ENCODE measurements around the gene CACNA1B. TPM values are rescaled to one million over a fixed set of nuclear protein-coding genes. Genes with fewer than 3 reads are reported as not detected.

CACNA1B gene
- polyA plus RNA-seq, 2 of the 4 experiments (the other 2 are of a cell fraction), result 0.03 to 0.06 TPM

- TF ChIP-seq ELK1 (IDR thresholded peaks at IDR 0.05; ENCODE audit: low read depth, low read length) (no peak), PHF8 (IDR thresholded peaks at IDR 0.05; ENCODE audit: borderline replicate concordance, low read depth) (no peak), ZC3H11A (IDR thresholded peaks at IDR 0.05) (no peak), KDM5A (IDR thresholded peaks at IDR 0.05) (no peak), BHLHE40 (IDR thresholded peaks at IDR 0.05; ENCODE audit: low read depth, low read length) (no peak), CBX2 (IDR thresholded peaks at IDR 0.05; ENCODE audit: borderline replicate concordance, low read depth) (no peak), NPAS2 (CRISPR knock-in tag; IDR thresholded peaks at IDR 0.05; ENCODE audit: borderline replicate concordance) (no peak), ZSCAN20 (CRISPR knock-in tag; IDR thresholded peaks at IDR 0.05) (no peak)
Measured at GRCh38 chr9:137984520-137985257, 107.1 kb downstream of the CACNA1B start (continued).

GRCh38 chr9:137985637-137986071, 108.1 kb downstream of the CACNA1B start:
- no peak for ATAC-seq

More at GRCh38 chr9:137985637-137986071, 108.1 kb downstream of the CACNA1B start:
- DNase-seq (ENCODE audit: low read depth in 1 of 2, low spot score in 1 of 2), result no peak
- CTCF ChIA-PET, result no interaction called here
- 83% methylated on average over 7 of the region's 13 CpGs for WGBS (ENCODE audit: missing lambda C conversion rate)
- no peak for TF ChIP-seq ATOH8 (CRISPR knock-in tag; IDR thresholded peaks at IDR 0.05; ENCODE audit: low read depth)
- TF ChIP-seq PHF8 (IDR thresholded peaks at IDR 0.05; ENCODE audit: borderline replicate concordance, low read depth), result no peak
- no peak for TF ChIP-seq NPAS2 (CRISPR knock-in tag; IDR thresholded peaks at IDR 0.05; ENCODE audit: borderline replicate concordance)
- TF ChIP-seq ZFP36 (IDR thresholded peaks at IDR 0.05; ENCODE audit: borderline replicate concordance, partially characterized antibody), result no peak
- TF ChIP-seq EP300 (IDR thresholded peaks at IDR 0.05), result no peak
- TF ChIP-seq CHD4 (IDR thresholded peaks at IDR 0.05; ENCODE audit: borderline replicate concordance), result no peak
- no peak for TF ChIP-seq RCOR1 (IDR thresholded peaks at IDR 0.05; ENCODE audit: low read depth, low read length)
- TF ChIP-seq HMGXB4 (CRISPR knock-in tag; IDR thresholded peaks at IDR 0.05; ENCODE audit: borderline replicate concordance), result no peak
- no peak for TF ChIP-seq RFX5 (IDR thresholded peaks at IDR 0.05)
- no peak for TF ChIP-seq SREBF2 (IDR thresholded peaks at IDR 0.05)
- TF ChIP-seq FOSB (CRISPR knock-in tag; IDR thresholded peaks at IDR 0.05), result no peak
- TF ChIP-seq KDM1A (IDR thresholded peaks at IDR 0.05; ENCODE audit: low read depth), result no peak
- TF ChIP-seq REST (IDR thresholded peaks at IDR 0.05), result no peak
- no peak for TF ChIP-seq EHF (CRISPR knock-in tag; IDR thresholded peaks at IDR 0.05)
- no peak for TF ChIP-seq HOXB5 (CRISPR knock-in tag; IDR thresholded peaks at IDR 0.05)
- no peak for TF ChIP-seq TP53 (CRISPR knock-in tag; IDR thresholded peaks at IDR 0.05)
- no peak for TF ChIP-seq PBX3 (IDR thresholded peaks at IDR 0.05)
- no peak for TF ChIP-seq POLR2A (IDR thresholded peaks at IDR 0.05; ENCODE audit: low read length)
- FAIRE-seq, result no peak
- Histone ChIP-seq H3K27ac (no peak overlapping the region), H3K4me3 (no peak overlapping the region), H3K4me1 (peaks cover 5% of the 10 kb centered on the region; the same call in 1 of the 3 replicates), H3K4me2 (no peak overlapping the region), H3K9me3 (no peaks in the 10 kb centered on the region)
- POLR2A ChIA-PET, result no interaction called here
